ENCODE results near the gene STAG2.

DNA sequence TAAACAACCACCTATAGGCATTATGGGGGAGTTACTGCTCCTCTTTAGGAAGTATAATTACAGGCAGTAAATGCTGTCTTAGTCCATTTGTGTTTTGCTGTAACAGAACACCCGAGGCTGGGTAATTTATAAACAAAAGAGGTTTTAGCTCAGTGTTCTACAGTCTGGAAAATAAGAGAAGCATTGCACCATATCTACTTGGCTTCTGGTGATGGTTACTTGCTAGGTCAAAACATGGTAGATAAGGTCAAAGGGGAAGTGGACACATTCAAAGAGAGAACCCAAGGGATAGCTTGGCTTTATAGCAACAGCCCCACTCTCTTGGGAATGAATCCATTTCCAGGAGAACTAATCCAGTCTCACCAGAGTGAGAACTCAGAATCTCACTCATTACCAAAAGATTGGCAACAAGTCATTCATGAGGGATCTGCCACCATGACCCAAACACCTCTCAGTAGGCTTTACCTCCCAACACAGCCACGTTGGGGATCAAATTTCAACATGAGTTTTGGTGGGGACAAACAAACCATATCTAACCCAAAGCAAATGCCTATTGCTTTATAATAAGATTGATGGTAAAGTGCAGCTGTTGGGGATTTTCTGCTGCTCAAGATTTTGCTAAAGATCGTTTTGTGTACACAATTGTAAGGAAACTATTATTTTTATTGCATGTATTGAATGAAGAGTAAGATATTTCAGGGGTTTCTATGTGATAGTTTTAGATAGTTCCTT, 32.6 kb downstream of the STAG2 start:
- TF ChIP-seq, protein P1, sequence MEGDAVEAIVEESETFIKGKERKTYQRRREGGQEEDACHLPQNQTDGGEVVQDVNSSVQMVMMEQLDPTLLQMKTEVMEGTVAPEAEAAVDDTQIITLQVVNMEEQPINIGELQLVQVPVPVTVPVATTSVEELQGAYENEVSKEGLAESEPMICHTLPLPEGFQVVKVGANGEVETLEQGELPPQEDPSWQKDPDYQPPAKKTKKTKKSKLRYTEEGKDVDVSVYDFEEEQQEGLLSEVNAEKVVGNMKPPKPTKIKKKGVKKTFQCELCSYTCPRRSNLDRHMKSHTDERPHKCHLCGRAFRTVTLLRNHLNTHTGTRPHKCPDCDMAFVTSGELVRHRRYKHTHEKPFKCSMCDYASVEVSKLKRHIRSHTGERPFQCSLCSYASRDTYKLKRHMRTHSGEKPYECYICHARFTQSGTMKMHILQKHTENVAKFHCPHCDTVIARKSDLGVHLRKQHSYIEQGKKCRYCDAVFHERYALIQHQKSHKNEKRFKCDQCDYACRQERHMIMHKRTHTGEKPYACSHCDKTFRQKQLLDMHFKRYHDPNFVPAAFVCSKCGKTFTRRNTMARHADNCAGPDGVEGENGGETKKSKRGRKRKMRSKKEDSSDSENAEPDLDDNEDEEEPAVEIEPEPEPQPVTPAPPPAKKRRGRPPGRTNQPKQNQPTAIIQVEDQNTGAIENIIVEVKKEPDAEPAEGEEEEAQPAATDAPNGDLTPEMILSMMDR (IDR thresholded peaks at IDR 0.05), result no peak
- TF ChIP-seq POLR2AphosphoS5 (IDR thresholded peaks at IDR 0.05), result no peak

Data from sigmoid colon (tissue), 4 donors.